GM18505 (cell line): Measurements from ENCODE around the gene LYRM4.
A peak's percentile ranks its signal among the peaks of the same experiment; 100 is the strongest.

Experiments used
- ATAC-seq: cut with Tn5 transposase; IDR thresholded peaks from one replicate; pipeline ENCODE4 v1.9.1; 2021; ENCODE audit not compliant: unreplicated experiment
- POLR2A ChIP-seq: IDR thresholded peaks from 4 replicates; pipeline ENCODE4 v1.6.1; 2011; ENCODE audit warnings: borderline replicate concordance; ENCODE audit not compliant: insufficient read depth, insufficient read length; ENCODE audit errors: extremely low read depth

The LYRM4 gene

DNA sequence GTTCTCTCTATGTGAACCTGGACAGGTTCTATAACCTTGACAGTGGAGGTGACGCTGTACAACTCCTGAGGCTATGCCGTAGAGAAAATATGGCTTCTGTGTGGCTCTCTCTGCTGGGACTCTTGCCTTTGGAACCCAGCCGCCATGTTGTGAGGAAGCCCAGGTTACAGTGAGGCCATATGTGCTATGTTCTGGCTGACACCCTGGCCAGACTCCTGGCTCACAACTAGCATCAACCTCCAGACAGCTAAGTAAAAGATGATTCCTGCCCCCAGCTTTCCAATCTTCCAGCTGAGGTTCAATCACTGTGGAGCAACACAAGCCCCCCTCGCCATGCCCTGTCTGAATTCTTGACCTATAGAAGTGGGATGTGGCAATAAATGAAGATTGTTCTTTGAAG, 118.6 kb downstream of the LYRM4 start:
- no peak for ATAC-seq
- no peak for TF ChIP-seq POLR2A

DNA sequence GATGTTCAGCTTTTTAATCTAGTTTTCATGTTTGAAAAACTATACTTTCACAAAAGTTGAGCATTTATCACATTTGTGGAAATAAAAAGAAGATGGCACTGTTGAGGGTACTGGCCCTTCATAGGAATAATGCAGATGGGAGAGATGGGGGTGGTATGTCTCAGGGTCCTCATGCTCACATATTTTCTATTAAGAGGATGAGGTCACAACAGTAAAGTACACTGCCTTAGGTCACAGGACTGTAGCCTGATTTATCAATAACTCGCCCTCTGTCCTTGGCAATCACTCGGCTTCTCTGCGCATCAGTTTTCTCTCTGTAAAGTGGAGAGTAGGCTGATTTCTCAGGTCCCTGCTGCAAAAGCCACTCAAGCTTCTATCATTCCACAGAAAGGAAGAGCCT, 119.7 kb downstream of the LYRM4 start:
- ATAC-seq, result no peak
- no peak for TF ChIP-seq POLR2A

DNA sequence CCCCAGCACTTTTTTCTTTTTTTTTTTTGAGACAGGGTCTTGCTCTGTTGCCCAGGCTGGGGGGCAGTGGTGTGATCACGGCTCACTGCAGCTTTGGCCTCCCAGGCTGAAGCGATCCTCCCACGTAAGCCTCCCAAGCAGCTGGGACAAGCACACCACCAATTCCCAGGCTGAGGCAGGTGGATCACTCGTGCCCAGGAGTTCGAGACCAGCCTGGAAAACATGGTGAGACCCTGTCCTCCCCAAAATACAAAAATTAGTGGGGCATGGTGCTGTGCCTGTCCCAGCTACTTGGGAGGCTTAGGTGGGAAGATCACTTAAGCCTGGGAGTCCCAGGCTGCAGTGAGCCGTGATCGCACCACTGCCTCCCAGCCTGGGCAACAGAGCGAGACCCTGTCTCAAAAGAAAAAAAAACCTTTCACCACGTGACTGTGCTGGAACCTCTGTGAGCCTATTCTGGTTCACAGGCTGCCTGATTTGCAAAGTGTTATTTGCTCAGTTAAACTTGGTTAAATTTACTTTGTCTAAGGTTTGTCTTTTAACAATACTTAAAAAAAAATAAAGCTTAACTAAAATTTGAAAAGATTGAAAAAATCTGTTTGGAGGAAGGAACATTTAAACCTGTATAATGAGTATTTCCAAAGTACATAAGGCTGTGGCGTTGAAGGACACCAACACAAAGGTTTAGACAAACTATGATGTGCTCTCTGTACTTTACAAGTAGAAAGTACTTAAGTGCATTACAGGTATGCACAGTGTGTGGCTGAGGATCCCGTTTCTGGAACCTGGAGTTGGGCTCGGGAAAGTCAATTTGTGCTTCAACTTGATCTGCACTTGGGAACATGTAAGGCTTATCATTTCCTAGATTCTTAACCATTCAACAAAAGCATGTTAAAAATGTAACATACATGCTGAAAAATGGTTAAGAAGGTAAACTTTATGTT, 120.7 kb downstream of the LYRM4 start:
- TF ChIP-seq POLR2A, result no peak
- ATAC-seq, result no peak

DNA sequence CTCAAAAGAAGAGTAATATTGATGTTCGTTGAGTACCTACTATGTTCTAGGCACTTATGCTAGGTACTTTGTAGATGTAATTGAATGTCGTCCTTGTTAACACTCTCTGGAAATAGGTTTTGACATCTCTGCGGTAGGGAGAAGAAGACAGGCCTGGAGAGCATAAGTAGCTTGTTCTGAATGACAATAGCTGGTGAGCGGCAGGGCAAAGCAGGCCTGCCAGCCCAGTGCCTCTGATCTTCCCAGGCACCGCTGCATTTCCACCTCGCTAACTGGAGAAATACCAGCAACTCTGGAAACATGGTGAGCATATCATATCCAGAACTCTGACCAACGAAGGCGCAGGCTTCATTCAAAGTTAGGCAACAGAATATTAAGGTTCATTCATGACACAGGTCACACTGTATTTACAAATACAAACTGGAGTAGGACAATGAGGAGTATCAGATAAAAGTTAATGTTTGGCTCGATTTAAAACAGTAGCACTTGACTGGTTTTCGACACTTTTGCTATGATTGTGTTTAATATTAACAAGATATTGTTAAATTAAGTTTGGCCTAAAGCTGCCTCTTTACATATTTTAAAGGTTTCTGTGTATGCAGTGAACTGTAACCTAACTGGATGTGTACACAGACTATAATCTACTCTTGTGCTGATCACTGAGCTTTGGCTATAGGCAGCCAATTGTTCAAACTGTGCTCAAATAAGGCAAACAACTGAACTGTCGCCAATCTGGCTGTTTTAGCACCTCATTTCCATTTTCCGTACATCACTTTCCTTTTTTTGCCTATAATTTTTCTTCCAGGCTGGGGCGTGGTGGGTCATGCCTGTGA, 121.5 kb downstream of the LYRM4 start:
- TF ChIP-seq POLR2A, result no peak
- ATAC-seq, result no peak

DNA sequence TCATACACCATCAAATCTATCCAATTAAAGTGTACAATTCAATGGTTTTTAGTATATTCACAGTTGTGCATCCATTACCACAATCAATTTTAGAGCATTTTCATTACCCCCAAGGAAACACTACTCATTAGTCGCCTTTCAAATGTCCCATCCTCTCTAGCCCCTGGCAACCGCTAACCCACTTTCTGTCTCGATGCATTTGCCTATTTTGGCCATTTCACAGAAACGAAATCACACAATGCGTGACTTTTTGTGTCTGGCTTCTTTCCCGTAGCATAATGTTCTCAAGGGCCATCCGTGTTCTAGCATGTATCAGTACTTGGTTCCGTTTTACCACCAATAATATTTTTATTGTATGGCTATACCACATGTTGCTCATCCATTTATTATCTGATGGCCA, 123.9 kb downstream of the LYRM4 start:
- no peak for TF ChIP-seq POLR2A
- no peak for ATAC-seq

DNA sequence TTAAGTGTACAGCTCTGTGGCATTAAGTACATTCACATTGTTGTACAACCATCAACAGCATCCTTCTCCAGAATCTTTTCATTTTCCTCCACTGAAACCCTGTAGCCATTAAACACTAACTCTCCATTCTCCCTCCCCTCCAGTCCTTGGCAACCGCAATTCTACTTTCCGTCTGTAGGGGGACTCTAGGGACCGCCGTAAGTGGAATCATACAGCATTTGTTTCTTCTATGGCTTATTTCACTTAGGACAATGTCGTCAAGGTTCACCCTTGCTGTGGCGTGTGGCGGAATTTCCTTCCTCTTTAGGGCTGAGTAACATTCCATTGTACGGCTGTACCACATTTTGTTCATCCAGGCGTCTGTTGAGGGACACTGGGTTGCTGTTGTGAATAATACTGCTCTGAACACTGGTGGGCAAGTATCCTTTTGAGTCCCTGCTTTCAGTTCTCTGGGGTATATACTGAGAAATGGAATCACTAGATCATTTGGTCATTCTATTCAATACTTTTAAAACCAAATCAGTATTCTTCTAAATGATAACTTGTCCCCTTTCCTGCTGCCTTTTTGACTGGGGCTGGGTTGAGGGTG, 124.9 kb downstream of the LYRM4 start:
- TF ChIP-seq POLR2A, result no peak
- no peak for ATAC-seq

DNA sequence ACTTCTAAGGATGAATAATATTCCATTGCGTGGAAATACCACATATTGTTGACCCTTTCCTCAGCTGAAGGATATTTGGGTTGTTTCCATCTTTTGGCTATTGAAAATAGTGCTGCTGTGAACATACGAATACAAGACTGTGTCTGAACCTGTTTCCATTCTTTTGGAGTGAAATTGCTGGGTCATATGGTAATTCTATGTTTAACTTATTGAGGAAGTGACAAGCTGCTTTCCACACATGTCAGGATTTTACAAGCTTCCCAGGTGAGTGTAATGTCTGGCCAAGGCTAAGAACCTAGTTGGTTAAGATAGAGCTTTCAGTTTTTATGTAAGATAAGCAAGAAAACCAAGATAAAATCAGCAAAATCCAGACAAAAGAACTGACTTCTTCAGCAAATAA, 126.8 kb downstream of the LYRM4 start:
- no peak for TF ChIP-seq POLR2A
- ATAC-seq, result no peak

DNA sequence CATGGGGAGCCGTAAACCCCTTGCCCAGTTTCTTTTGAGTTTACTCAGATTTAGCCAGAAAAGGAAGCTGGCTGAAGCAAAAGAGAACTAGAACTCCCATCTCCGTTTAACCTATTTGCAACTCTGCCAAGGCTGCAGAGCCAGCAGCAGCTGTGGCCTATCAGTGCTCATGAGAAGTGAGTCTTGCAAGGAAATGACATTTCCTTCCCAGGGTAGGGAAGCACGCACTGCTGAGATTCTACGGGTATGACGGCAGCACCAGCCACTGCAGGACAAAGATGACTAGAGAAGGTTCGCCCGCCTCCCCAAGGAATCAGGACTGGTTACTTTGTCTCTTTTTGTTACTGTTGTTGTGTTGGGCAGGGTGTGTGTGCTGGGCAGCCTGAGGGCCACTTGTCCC, 128.0 kb downstream of the LYRM4 start:
- ATAC-seq, result peak; percentile 88
- TF ChIP-seq POLR2A, result peak; percentile 27

DNA sequence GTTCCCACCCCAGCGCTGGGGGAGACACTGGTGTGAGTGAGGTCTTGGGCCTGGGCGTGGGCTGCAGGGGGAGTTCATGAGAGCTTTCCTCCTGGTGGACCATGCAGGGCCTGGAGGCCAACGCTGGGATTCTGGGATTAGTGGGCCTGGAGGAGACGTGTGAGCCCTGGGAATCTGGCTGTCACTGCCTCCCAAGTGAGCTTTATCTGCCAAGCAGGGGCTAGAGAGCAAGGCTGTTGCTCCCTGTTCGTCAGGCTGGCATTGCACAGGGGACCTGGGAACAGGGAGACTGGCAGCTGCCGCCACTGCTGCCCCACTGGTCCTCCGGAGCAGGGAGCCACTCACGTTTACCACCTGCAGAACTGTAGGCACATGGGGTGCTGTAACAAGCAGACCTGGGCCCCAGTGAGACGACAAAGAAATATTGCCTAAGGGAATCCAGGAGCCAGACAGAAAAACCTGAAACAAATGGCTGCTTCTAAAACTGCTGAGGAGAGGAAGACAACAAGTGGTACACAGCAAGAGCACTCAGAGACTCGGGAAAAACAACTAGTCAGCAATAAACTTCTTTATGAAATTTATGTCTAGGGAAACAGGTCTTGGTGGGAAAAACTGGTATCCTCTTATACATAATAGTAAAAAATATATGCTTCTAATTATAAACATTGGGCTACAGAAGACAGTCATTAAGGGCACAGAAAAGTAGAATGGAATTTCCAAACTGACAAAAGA, 130.4 kb downstream of the LYRM4 start:
- TF ChIP-seq POLR2A, result no peak
- no peak for ATAC-seq

DNA sequence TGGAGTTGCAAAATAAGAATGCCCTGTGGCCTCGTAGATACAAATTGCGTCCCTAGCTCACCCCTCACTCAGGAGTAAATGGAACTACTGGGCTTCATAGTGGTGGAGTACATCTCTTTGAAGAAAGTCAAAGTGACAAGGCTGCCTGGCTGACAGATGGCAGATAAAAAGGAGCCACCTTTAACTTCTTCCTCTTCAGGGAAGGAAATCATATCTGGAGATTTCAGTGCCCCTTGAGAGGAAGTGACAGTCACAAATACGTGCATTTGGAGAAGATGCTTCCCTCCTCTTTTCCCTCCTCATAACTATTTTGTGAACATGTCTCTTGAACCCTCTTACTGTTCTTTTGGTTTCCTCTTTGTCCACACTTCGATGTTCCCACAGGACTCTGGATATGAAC, 132.4 kb downstream of the LYRM4 start:
- no peak for TF ChIP-seq POLR2A
- no peak for ATAC-seq

DNA sequence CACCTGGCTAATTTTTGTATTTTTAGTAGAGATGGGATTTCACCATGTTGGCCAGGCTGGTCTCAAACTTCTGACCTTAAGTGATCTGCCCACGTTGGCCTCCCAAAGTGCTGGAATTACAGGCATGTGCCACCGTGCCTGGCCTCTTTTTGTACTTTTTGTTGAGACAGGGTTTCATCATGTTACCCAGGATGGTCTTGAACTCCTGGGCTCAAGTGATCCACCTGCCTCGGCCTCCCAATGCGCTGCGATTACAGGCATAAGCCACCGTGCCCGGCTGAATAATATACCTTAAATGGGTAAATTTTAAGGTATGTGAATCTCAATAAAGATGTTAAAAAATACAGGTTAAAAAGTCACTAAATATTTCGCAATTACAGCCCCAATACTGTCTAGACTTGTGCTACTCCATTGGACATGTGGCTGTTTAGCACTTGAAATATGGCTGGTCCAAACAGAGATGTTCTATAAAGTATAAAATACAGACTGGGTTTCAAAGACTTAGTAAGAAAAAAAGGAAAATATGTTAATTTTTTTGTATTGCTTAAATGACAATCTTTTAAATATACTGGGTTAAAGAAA, 133.6 kb downstream of the LYRM4 start:
- TF ChIP-seq POLR2A, result no peak

DNA sequence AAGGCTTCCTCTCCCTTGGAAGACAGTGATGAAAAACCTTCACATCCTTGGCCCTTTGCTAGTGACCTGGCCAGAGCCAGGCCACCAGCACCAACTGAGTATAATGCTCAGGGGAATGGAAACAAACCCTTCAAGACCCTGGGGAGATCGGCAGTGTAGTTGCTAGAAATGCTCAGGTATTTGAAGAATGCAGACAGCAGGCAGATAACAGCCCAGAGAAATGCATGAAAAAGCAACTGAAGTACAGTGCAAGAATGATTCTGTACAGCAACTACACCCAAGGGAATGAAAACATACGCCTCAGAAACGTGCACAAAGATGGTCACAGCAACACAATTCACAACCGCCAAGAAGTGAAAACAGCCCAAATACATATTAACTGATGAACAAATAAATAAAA, 134.5 kb downstream of the LYRM4 start:
- no peak for ATAC-seq
- no peak for TF ChIP-seq POLR2A

More for the DNA sequence above, 133.6 kb downstream of the LYRM4 start:
- no peak for ATAC-seq

DNA sequence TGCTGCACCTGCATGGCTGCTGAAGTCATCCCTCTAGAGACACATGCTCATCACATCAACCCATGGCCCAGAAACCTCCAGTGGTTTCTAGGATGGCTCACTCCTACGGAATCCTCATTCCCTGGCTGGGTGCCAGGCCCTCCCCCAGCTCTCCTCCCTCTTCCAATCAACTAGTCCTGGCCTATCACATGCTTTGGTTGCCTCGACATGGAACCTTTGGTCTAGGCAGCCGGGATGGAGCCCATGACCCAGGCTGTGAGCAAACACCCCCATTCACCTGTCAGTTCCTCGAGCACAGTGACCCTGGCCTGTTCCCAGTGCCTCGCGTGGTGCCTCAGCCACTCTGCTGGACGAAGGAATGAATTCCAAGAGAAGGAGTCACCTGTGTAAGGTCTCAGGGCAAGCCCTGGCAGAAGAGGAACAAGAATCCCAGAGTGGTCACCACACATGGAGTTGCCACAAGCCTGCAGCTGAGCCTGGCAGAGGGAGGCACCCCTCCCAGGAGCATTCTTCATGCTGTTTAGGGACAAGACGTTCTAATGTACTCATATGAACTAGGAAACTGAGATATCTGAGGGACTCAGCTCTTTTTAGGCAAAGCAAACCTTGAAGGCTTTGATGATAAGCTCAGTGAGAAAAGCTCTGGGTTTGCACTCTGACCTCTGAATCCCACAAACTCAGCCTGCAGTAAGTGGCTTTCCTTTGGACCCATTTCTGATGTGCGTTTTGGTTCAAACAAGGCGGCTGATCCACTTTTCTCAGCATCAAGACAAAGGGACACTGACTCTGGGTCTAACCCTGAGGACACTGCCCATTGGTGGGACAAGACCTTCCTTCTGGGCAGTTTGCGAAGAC, 135.4 kb downstream of the LYRM4 start:
- no peak for ATAC-seq
- no peak for TF ChIP-seq POLR2A
